ENCODE measurements around the gene TFPI.

TFPI gene

GRCh38 chr2:187461294-187462261 is 92.7 kb downstream of the TFPI start:
- FAIRE-seq = no peak

- no peak for FAIRE-seq
These were observed 95.0 kb downstream of the TFPI start for GRCh38 chr2:187459256-187459655.

- FAIRE-seq = peak; percentile 96
These were observed 101.1 kb downstream of the TFPI start for GRCh38 chr2:187453078-187453641.

GRCh38 chr2:187451510-187451909 is 102.7 kb downstream of the TFPI start:
- FAIRE-seq = no peak

- no peak for FAIRE-seq
These were observed 106.9 kb downstream of the TFPI start for GRCh38 chr2:187447336-187447735.

- FAIRE-seq = no peak
These were observed 107.5 kb downstream of the TFPI start for GRCh38 chr2:187446711-187447110.

GRCh38 chr2:187445051-187445450 is 109.2 kb downstream of the TFPI start:
- FAIRE-seq = peak; percentile 15

GRCh38 chr2:187442778-187443177 is 111.5 kb downstream of the TFPI start:
- FAIRE-seq = no peak

- peak; percentile 95 for FAIRE-seq
These were observed 111.9 kb downstream of the TFPI start for GRCh38 chr2:187442378-187442777.

- peak; percentile 63 for FAIRE-seq
These were observed 114.0 kb downstream of the TFPI start for GRCh38 chr2:187440101-187440675.

- no peak for FAIRE-seq
These were observed 115.8 kb downstream of the TFPI start for GRCh38 chr2:187438455-187438854.

- peak; percentile 19 for FAIRE-seq
These were observed 118.5 kb downstream of the TFPI start for GRCh38 chr2:187435756-187436155.

- FAIRE-seq = no peak
These were observed 119.2 kb downstream of the TFPI start for GRCh38 chr2:187435078-187435477.

- FAIRE-seq = no peak
These were observed 119.9 kb downstream of the TFPI start for GRCh38 chr2:187434342-187434785.

- no peak for FAIRE-seq
These were observed 122.3 kb downstream of the TFPI start for GRCh38 chr2:187431911-187432310.

GRCh38 chr2:187429989-187430388 is 124.2 kb downstream of the TFPI start:
- no peak for FAIRE-seq

- FAIRE-seq = no peak
These were observed 130.1 kb downstream of the TFPI start for GRCh38 chr2:187424146-187424545.

GRCh38 chr2:187422282-187422681 is 132.0 kb downstream of the TFPI start:
- FAIRE-seq = no peak

- FAIRE-seq = no peak
These were observed 132.7 kb downstream of the TFPI start for GRCh38 chr2:187421519-187421918.

GRCh38 chr2:187419808-187420207 is 134.4 kb downstream of the TFPI start:
- FAIRE-seq = no peak

GRCh38 chr2:187415449-187415848 is 138.8 kb downstream of the TFPI start:
- FAIRE-seq = no peak

Measured in G401.6 (cell line).